ENCODE measurements around the gene ZNF92. TPM values are rescaled to one million over a fixed set of nuclear protein-coding genes. Genes with fewer than 3 reads are reported as not detected.
"Not testable (repeated sequence)": the region's sequence is repeated elsewhere in the genome, so short reads cannot be mapped to it uniquely, and the experiment has no call there.

Gene ZNF92
- total and polyA plus RNA-seq, 2 of the 4 experiments (the other 2 are of a cell fraction): 2.4 to 6.1 TPM

GRCh38 chr7:65399101-65399500, 25.4 kb downstream of the ZNF92 start:
- H4K91ac ChIP-seq (ENCODE audit: insufficient read depth, low read depth, low read length); H3K23ac ChIP-seq (ENCODE audit: low read depth, low read length); POLR2A ChIA-PET (ENCODE audit: unreplicated experiment); H2BK20ac ChIP-seq (ENCODE audit: low read depth, low read length); H2BK120ac ChIP-seq (ENCODE audit: low read depth, low read length); in situ Hi-C loops (cut with MboI; ENCODE audit: low sequenced_read_pairs); H3K4me1 ChIP-seq (ENCODE audit: control insufficient read depth, insufficient read depth, low read length); H4K20me1 ChIP-seq (ENCODE audit: insufficient read depth, low read length); H2BK15ac ChIP-seq (ENCODE audit: low read depth, low read length); H4K8ac ChIP-seq (ENCODE audit: low read depth in 2 of 2, low read length in 2 of 2); H4K5ac ChIP-seq (ENCODE audit: low read depth, low read length); dilution Hi-C loops (cut with HindIII; ENCODE audit: low sequenced_read_pairs, unreplicated experiment); H2BK5ac ChIP-seq (ENCODE audit: low read depth, low read length, poor library complexity, severe bottlenecking); ATAC-seq (ENCODE audit: low read depth); H3K9me3 ChIP-seq (ENCODE audit: control insufficient read depth, insufficient read depth, low read length); H3K9me1 ChIP-seq (ENCODE audit: insufficient read depth, low read length); H3K4me2 ChIP-seq (ENCODE audit: low read depth, low read length); H3K18ac ChIP-seq (ENCODE audit: low read depth, low read length); H3K36me3 ChIP-seq (ENCODE audit: control insufficient read depth, insufficient read depth, low read length); H3K27me3 ChIP-seq (ENCODE audit: control insufficient read depth, insufficient read depth, low read length); H3K27ac ChIP-seq (ENCODE audit: insufficient read depth, low read length); BruUV-seq (replicated peaks); H2AFZ ChIP-seq (replicated peaks; ENCODE audit: low read length, poor library complexity); H2AK5ac ChIP-seq (ENCODE audit: low read depth, low read length); DNase-seq; H3K4me3 ChIP-seq (ENCODE audit: insufficient read depth, low read depth, low read length); H3K9ac ChIP-seq (ENCODE audit: low read depth, low read length); H3K56ac ChIP-seq (ENCODE audit: extremely low read depth, insufficient read depth, low read length); intact Hi-C loops (cut with micrococcal nuclease); H3K4ac ChIP-seq (ENCODE audit: low read depth, low read length); H2AK9ac ChIP-seq (replicated peaks; ENCODE audit: low read depth, low read length, poor library complexity); H3K14ac ChIP-seq (replicated peaks; ENCODE audit: low read depth, low read length); CTCF ChIA-PET: not testable (repeated sequence)
- no CpG with 5 or more reads among the region's 1 CpG for WGBS, 2 experiments (ENCODE audit: extremely low coverage in 2 of 2, insufficient read length in 1 of 2)
- H3K79me1 ChIP-seq (ENCODE audit: low read depth in 1 of 2, low read length in 2 of 2): peaks cover 15 to 18% of the 10 kb centered on the region in 2 experiments

Data from IMR-90 (cell line).